WI38 (cell line): Measurements from ENCODE around the gene DEFB114.

Experiments
- H3K4me3 ChIP-seq: 2 replicates; pipeline ENCODE4 v1.5.1; 2011; ENCODE audit warnings: low read depth, mild to moderate bottlenecking, control low read depth, low read length
- TF ChIP-seq, protein P1 (sequence below): IDR thresholded peaks from 2 replicates; pipeline ENCODE4 v1.5.1; 2012; ENCODE audit warnings: low read depth, mild to moderate bottlenecking, control low read depth, low read length

Gene DEFB114

DNA sequence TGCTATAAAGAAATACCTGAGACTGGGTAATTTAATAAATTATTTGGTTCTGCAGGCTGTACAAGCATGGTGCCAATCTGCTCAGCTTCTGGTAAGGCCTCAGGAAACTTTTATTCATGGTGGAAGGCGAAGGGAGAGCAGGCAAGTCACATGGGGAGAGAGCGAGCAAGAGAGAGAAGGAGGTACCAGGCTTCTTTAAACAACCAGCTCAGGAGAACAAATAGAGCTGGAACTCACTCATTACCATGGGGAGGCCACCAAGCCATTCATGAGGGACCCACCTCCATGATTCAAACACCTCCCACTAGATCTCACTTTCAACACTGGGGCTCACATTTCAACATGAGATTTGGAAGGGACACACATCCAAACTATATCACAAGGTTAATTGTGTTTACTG, 52.7 kb downstream of the DEFB114 start:
- no peak overlapping the region for H3K4me3 ChIP-seq
- TF ChIP-seq, protein P1, sequence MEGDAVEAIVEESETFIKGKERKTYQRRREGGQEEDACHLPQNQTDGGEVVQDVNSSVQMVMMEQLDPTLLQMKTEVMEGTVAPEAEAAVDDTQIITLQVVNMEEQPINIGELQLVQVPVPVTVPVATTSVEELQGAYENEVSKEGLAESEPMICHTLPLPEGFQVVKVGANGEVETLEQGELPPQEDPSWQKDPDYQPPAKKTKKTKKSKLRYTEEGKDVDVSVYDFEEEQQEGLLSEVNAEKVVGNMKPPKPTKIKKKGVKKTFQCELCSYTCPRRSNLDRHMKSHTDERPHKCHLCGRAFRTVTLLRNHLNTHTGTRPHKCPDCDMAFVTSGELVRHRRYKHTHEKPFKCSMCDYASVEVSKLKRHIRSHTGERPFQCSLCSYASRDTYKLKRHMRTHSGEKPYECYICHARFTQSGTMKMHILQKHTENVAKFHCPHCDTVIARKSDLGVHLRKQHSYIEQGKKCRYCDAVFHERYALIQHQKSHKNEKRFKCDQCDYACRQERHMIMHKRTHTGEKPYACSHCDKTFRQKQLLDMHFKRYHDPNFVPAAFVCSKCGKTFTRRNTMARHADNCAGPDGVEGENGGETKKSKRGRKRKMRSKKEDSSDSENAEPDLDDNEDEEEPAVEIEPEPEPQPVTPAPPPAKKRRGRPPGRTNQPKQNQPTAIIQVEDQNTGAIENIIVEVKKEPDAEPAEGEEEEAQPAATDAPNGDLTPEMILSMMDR, result no peak
